Neural cell (in vitro differentiated cells): ENCODE data around the gene APOBEC3H. TPM values are rescaled to one million over a fixed set of nuclear protein-coding genes. Genes with fewer than 3 reads are reported as not detected.

Source experiments
- H2AFZ ChIP-seq: fragments of 200-600, 300-800 bp; sonication (generic), shearing (Covaris generic); 2 replicates; pipeline ENCODE4 v1.6.0; 2014; ENCODE audit warnings: low read depth, mild to moderate bottlenecking, antibody characterized with exemption, low read length, moderate library complexity
- H3F3A ChIP-seq: fragments of 200-600 bp; shearing (Covaris generic); 2 replicates; pipeline ENCODE4 v1.6.1; 2016; ENCODE audit warnings: mild to moderate bottlenecking, moderate library complexity, mixed read lengths, antibody characterized with exemption, low read length; ENCODE audit not compliant: insufficient read depth, poor library complexity, severe bottlenecking
- H3K27ac ChIP-seq: fragments of 200-600, 300-800 bp; sonication (generic), shearing (Covaris generic); 2 replicates; pipeline ENCODE4 v1.5.1; 2014; ENCODE audit warnings: mild to moderate bottlenecking, low read length, moderate library complexity
- H3K27me3 ChIP-seq: fragments of 300-800, 200-600 bp; sonication (generic), shearing (Covaris generic); 2 replicates; pipeline ENCODE4 v1.6.0; 2014; ENCODE audit warnings: mild to moderate bottlenecking, low read depth, low read length, moderate library complexity; ENCODE audit not compliant: insufficient read depth
- H3K36me3 ChIP-seq: fragments of 300-800, 200-600 bp; sonication (generic), shearing (Covaris generic); 2 replicates; pipeline ENCODE4 v1.5.1; 2014; ENCODE audit warnings: mild to moderate bottlenecking, antibody characterized with exemption, low read length, moderate library complexity; ENCODE audit not compliant: insufficient read depth
- H3K4me2 ChIP-seq: fragments of 300-800, 200-600 bp; sonication (generic), shearing (Covaris generic); 2 replicates; pipeline ENCODE4 v1.6.0; 2014; ENCODE audit warnings: mild to moderate bottlenecking, low read length
- H3K4me3 ChIP-seq: fragments of 300-800, 200-600 bp; sonication (generic), shearing (Covaris generic); 2 replicates; pipeline ENCODE4 v1.5.1; 2014; ENCODE audit warnings: mild to moderate bottlenecking, low read length, moderate library complexity
- H3K79me2 ChIP-seq: fragments of 200-600 bp; shearing (Covaris generic); replicated peaks from 2 replicates; pipeline ENCODE4 v1.6.0; 2014; ENCODE audit warnings: mild to moderate bottlenecking, low read length, moderate library complexity; ENCODE audit not compliant: insufficient read depth
- H3K9ac ChIP-seq: fragments of 300-800, 200-600 bp; sonication (generic), shearing (Covaris generic); 2 replicates; pipeline ENCODE4 v1.6.1; 2016; ENCODE audit warnings: mild to moderate bottlenecking, low read length, mixed read lengths
- H3K9me2 ChIP-seq: fragments of 200-600 bp; shearing (Covaris generic); 2 replicates; pipeline ENCODE4 v1.6.1; 2016; ENCODE audit warnings: mild to moderate bottlenecking, low read length, mixed read lengths; ENCODE audit not compliant: insufficient read depth
- H3K9me3 ChIP-seq: fragments of 200-600, 300-800 bp; sonication (generic), shearing (Covaris generic); 2 replicates; pipeline ENCODE4 v1.6.1; 2016; ENCODE audit warnings: mild to moderate bottlenecking, mixed run types, low read length, moderate library complexity, mixed read lengths
- H4K20me1 ChIP-seq: fragments of 200-600 bp; shearing (Covaris generic); 2 replicates; pipeline ENCODE4 v1.6.1; 2016; ENCODE audit warnings: mild to moderate bottlenecking, mixed run types; ENCODE audit not compliant: insufficient read depth
- CTCF ChIP-seq: fragments of 450-650 bp; IDR thresholded peaks from 2 replicates; pipeline ENCODE4 v1.5.1; 2014; ENCODE audit warnings: antibody characterized with exemption, mild to moderate bottlenecking, moderate library complexity; ENCODE audit not compliant: poor library complexity, severe bottlenecking
- EP300 ChIP-seq: fragments of 450-650 bp; conservative IDR thresholded peaks from 2 replicates; pipeline ENCODE4 v1.6.1; 2014; ENCODE audit warnings: antibody characterized with exemption, mild to moderate bottlenecking, moderate library complexity; ENCODE audit not compliant: poor library complexity, severe bottlenecking
- EZH2 ChIP-seq: fragments of 200-600, 300-800 bp; shearing (Covaris generic), sonication (generic); IDR thresholded peaks from 2 replicates; pipeline ENCODE4 v1.6.1; 2014; ENCODE audit warnings: antibody characterized with exemption, low read length, borderline replicate concordance, mild to moderate bottlenecking; ENCODE audit not compliant: insufficient read depth, poor library complexity, severe bottlenecking
- MXI1 ChIP-seq: fragments of 450-650 bp; conservative IDR thresholded peaks from 2 replicates; pipeline ENCODE4 v1.6.1; 2014; ENCODE audit warnings: antibody characterized with exemption, mild to moderate bottlenecking; ENCODE audit not compliant: poor library complexity, severe bottlenecking
- POLR2AphosphoS5 ChIP-seq: IDR thresholded peaks from 2 replicates; pipeline ENCODE4 v1.6.1; 2012
- RAD21 ChIP-seq: fragments of 450-650 bp; conservative IDR thresholded peaks from 2 replicates; pipeline ENCODE4 v1.6.1; 2014; ENCODE audit warnings: antibody characterized with exemption, mild to moderate bottlenecking, moderate library complexity
- REST ChIP-seq: IDR thresholded peaks from 2 replicates; pipeline ENCODE4 v1.6.1; 2012; ENCODE audit warnings: borderline replicate concordance
- SMC3 ChIP-seq: fragments of 450-650 bp; conservative IDR thresholded peaks from 2 replicates; pipeline ENCODE4 v1.6.1; 2014; ENCODE audit warnings: antibody characterized with exemption, mild to moderate bottlenecking, moderate library complexity; ENCODE audit not compliant: poor library complexity
- TAF1 ChIP-seq: IDR thresholded peaks from 2 replicates; pipeline ENCODE4 v1.6.1; 2012; ENCODE audit warnings: low read depth
- polyA plus RNA-seq: library from polyadenylated mRNA; depleted of rRNA; stranded (reverse); fragments of >200 nt; gene quantifications from 2 replicates; pipeline ENCODE4 v1.2.3, GENCODE V29; 2014

The APOBEC3H gene
- polyA plus RNA-seq, 1 donor from 2014 or later: not detected

- H3K9me2 ChIP-seq: no peaks in the 10 kb centered on the region
- TF ChIP-seq POLR2AphosphoS5 (no peak), TAF1 (no peak), REST (no peak), RAD21 (no peak), SMC3 (no peak), EP300 (no peak), EZH2 (no peak), CTCF (no peak), MXI1 (no peak)
Measured at GRCh38 chr22:39132871-39133524, 36.0 kb downstream of the APOBEC3H start.

GRCh38 chr22:39133871-39134270, 36.8 kb downstream of the APOBEC3H start:
- no peaks in the 10 kb centered on the region for H4K20me1 ChIP-seq
- no peak overlapping the region for H3K4me2 ChIP-seq
- H3K79me2 ChIP-seq: no peaks in the 10 kb centered on the region
- no peak for TF ChIP-seq TAF1
- no peak for TF ChIP-seq REST
- no peak for TF ChIP-seq MXI1
- TF ChIP-seq EP300: no peak
- TF ChIP-seq SMC3: no peak
- no peak for TF ChIP-seq CTCF
- no peak for TF ChIP-seq RAD21
- no peak for TF ChIP-seq POLR2AphosphoS5
- no peak for TF ChIP-seq EZH2
- H2AFZ ChIP-seq: no peak overlapping the region
- H3K9ac ChIP-seq: no peak overlapping the region
- H3K36me3 ChIP-seq: no peaks in the 10 kb centered on the region
- no peak overlapping the region for H3K27ac ChIP-seq
- H3F3A ChIP-seq: no peaks in the 10 kb centered on the region
- H3K4me3 ChIP-seq: no peak overlapping the region
- no peaks in the 10 kb centered on the region for H3K27me3 ChIP-seq
- H3K9me3 ChIP-seq: no peaks in the 10 kb centered on the region
- H3K9me2 ChIP-seq: no peaks in the 10 kb centered on the region

More at GRCh38 chr22:39132871-39133524, 36.0 kb downstream of the APOBEC3H start:
- Histone ChIP-seq H3K79me2 (no peaks in the 10 kb centered on the region), H3F3A (no peaks in the 10 kb centered on the region), H3K4me2 (no peak overlapping the region), H4K20me1 (no peaks in the 10 kb centered on the region), H3K9ac (no peak overlapping the region), H3K9me3 (no peaks in the 10 kb centered on the region), H2AFZ (no peak overlapping the region), H3K27ac (no peak overlapping the region), H3K36me3 (no peaks in the 10 kb centered on the region), H3K27me3 (no peaks in the 10 kb centered on the region), H3K4me3 (no peak overlapping the region)
